Muscle layer of duodenum (tissue), 2 donors: ENCODE results near the gene TMEM44.
A peak's percentile ranks its signal among the peaks of the same experiment; 100 is the strongest.

Source experiments
- H3K27ac ChIP-seq: one replicate; pipeline ENCODE4 v1.7.0; 2013; ENCODE audit warnings: mild to moderate bottlenecking, low read length
- H3K27me3 ChIP-seq: one replicate; pipeline ENCODE4 v1.7.0; 2013; ENCODE audit warnings: low read depth, mild to moderate bottlenecking, control low read depth, low read length
- H3K36me3 ChIP-seq, 2 donors: one replicate each; pipeline ENCODE4 v1.7.0; 2013; ENCODE audit warnings: low read length in 2 of 2, control low read depth in 1 of 2, mild to moderate bottlenecking in 1 of 2; ENCODE audit not compliant: insufficient read depth in 2 of 2, control insufficient read depth in 1 of 2
- H3K4me1 ChIP-seq, 2 donors: one replicate each; pipeline ENCODE4 v1.7.0; 2013; ENCODE audit warnings: low read length in 2 of 2, mild to moderate bottlenecking in 2 of 2, control low read depth in 1 of 2, moderate library complexity in 1 of 2; ENCODE audit not compliant: insufficient read depth in 2 of 2, control insufficient read depth in 1 of 2
- H3K4me3 ChIP-seq, 2 donors: one replicate each; pipeline ENCODE4 v1.7.0; 2013; ENCODE audit warnings: low read length in 2 of 2, low read depth in 1 of 2, mild to moderate bottlenecking in 1 of 2
- H3K9me3 ChIP-seq, 2 donors: one replicate each; pipeline ENCODE4 v1.7.0; 2013; ENCODE audit warnings: low read length in 2 of 2, control low read depth in 1 of 2, mild to moderate bottlenecking in 1 of 2; ENCODE audit not compliant: control insufficient read depth in 1 of 2
- donor health status: healthy.

The TMEM44 gene

DNA sequence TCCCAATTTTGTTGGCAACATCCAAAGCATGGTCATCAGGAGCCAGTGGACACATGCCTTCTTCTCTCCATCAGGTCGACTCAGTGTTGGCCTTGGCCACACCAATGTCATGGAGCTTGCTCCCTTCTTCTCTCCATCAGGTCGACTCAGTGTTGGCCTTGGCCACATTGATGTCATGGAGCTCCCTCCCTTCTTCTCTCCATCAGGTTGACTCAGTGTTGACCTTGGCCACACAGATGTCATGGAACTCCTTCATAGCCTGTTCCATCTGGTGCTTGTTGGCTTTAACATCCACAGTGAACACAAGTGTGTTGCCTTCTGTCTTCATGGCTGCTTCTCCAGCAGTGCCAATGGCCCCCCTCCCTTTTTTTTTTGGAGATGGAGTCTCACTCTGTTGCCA, 70.2 kb downstream of the TMEM44 start:
- H3K9me3 ChIP-seq: no peaks in the 10 kb centered on the region
- no peaks in the 10 kb centered on the region for H3K36me3 ChIP-seq
- no peak overlapping the region for H3K27ac ChIP-seq
- H3K4me1 ChIP-seq: no peaks in the 10 kb centered on the region
- no peak overlapping the region for H3K4me3 ChIP-seq
- H3K27me3 ChIP-seq: no peaks in the 10 kb centered on the region

DNA sequence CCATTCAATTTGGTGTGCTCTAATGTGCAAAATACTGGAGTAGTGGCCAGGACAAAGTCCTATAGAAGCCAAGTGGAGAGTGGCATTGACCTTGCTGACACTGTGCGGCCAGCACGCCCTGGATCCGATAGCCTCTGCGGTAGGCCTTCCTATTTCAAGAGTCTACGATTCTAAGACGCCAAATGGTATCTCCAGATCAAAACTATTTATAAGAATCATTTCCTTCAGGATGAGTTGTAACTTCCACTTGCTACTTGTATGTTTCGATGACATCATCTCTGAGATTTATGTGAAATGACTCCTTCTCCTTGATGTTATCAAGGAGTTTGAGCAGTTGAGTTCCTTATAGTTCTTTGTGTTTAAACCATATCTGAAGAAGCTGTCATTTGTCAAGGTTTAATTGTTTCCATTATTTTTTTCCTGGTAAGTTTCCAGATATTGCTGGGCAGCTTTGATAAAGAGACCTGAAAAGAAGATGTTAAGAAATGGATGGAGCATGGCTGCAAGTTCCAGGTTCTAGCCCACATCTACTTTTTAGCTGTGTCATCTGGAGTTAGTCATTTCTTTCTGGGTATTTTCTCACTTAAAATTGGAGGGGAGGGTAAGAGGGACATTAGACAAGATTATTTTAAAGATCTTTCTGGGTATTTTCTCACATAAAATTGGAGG, 71.8 kb downstream of the TMEM44 start:
- Histone ChIP-seq H3K4me3 (no peak overlapping the region), H3K9me3 (no peaks in the 10 kb centered on the region), H3K27ac (no peak overlapping the region), H3K36me3 (no peaks in the 10 kb centered on the region), H3K27me3 (no peaks in the 10 kb centered on the region), H3K4me1 (no peaks in the 10 kb centered on the region)

DNA sequence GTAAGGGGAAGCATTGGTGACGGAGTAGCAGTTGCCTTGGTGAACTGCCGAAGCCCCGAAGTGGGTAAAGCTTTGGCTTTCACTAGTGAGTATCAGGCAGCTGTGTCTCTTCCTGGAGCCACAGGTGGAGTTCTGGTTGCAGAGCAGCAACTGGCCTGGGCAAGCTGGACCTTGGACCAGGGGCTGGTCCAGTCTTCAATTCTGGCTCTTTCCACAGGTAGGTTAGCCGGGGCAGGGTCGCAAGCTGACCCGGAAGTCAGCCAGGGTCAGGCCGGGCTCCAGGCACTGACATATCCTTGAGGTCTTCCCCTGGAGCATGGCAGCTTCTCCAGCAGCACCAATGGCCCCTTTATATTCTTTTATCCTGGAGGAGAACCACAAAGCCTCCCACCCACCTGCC, 73.2 kb downstream of the TMEM44 start:
- H3K27me3 ChIP-seq: no peaks in the 10 kb centered on the region
- H3K27ac ChIP-seq: no peak overlapping the region

DNA sequence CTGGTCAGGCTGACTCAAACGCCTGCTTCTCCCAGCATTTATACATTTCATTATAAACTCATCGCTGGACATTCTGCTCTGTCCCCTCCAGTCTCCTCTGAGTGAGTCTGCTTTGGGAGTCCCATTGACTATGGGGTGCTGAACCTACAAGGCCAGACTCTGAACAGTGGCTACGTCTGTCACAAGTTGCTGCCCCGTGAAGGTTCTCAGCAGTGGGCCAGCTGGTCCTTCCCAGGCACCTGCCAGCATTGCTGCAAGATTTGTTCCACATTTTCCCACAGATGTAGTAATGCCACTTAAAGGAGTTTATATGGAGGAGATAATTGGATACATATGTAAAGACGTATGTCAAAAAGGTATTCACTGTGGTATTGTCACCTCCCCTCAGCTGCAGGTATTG, 73.7 kb downstream of the TMEM44 start:
- H3K4me1 ChIP-seq: no peaks in the 10 kb centered on the region
- no peaks in the 10 kb centered on the region for H3K36me3 ChIP-seq
- no peak overlapping the region for H3K4me3 ChIP-seq
- no peaks in the 10 kb centered on the region for H3K27me3 ChIP-seq
- no peak overlapping the region for H3K27ac ChIP-seq
- no peaks in the 10 kb centered on the region for H3K9me3 ChIP-seq

More for the DNA sequence above, 73.2 kb downstream of the TMEM44 start:
- Histone ChIP-seq H3K36me3 (no peaks in the 10 kb centered on the region), H3K9me3 (no peaks in the 10 kb centered on the region), H3K4me3 (no peak overlapping the region), H3K4me1 (no peaks in the 10 kb centered on the region)

DNA sequence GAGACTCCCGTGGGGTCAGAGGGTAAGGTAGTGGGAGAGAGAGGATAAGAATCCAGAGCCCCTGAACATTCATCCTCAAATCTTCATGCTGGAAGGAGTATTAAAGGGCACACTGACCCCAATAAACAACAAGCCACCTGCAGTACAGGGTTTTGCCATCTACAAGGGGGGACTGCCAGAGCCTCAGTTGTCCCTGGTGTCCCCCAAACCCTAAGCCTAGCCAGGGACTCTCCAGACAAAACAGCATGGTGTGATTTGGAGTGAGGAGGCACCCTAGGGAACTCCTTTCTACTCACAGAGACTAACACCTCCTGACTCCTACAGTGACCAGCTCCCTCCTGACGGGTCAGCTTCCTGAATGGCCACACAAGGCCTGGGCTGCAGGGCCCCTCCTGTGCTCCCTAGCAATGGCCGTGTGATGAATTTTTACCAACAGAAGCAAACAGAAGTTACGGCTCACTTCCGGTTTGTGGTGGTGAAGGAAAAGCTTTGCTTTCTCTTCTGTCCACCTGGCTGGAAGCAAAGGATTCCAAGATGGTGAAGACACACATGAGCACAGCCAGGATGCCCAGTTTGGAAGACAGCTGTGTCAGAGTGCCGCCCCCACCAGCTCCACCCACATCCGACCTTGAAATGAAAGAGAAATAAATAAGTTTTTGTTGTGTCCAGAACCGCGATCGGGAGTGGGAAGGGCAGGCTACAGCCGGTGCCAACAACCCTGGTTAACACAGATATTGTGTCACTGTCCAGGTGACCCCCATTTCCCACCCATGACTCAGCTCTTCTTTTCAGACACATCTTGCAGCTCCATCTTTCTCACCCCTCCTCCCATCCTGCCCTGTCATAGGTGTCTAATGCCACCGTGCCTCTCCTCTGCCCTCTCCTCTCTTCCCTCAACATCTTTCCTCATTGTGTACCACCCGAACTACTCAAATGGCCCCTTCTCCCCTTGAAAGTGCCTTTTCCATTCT, 76.8 kb downstream of the TMEM44 start:
- Histone ChIP-seq H3K9me3 (no peaks in the 10 kb centered on the region), H3K27ac (no peak overlapping the region), H3K4me3 (peak overlapping the region in 1 of 2 donors; percentile 55), H3K36me3 (no peaks in the 10 kb centered on the region), H3K4me1 (no peaks in the 10 kb centered on the region), H3K27me3 (no peaks in the 10 kb centered on the region)

DNA sequence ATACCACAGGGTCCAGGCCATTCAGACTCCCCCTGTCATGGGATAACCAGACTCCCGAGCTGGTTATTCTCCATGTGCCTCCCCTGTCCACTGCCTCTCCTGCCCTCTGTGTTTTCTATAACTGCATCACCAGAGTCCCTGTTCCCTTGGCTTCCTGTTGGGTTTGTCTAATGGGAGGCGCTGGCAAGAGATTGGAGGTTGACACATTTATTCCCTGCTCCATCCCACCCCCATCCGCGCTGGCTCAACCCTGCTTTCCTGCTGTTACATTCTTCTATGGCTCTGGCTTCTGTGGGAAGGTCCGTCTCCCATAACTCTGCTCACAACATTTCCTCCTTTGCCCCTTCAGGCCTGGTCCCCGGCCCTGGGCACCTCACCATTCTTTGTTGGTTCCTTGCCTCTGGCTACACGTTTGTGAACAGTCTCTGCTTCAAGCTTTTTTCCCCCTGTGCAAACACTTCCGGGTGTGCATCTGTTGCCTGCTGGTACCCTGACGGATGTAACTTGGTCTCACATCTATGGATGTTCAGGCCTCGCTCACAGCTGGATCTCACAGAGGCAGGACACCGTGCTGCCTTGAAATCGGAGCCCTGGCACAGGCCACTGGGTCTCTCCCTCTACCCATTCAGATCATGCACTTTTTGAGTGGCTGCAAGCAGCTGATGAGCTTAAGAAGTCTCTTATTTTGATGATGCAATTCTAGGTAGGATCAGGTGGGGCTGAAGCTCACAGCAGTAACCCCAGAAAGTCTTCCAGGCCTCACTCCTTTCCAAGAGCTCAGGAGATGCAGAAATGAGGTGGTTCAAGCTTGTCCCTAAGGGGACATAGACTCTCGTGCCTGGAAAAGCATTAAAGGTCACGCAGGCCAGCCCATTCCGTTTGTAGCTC, 77.8 kb downstream of the TMEM44 start:
- H3K27ac ChIP-seq: no peak overlapping the region
- H3K4me1 ChIP-seq: no peaks in the 10 kb centered on the region
- H3K36me3 ChIP-seq: no peaks in the 10 kb centered on the region
- no peak overlapping the region for H3K4me3 ChIP-seq
- no peaks in the 10 kb centered on the region for H3K9me3 ChIP-seq
- no peaks in the 10 kb centered on the region for H3K27me3 ChIP-seq

DNA sequence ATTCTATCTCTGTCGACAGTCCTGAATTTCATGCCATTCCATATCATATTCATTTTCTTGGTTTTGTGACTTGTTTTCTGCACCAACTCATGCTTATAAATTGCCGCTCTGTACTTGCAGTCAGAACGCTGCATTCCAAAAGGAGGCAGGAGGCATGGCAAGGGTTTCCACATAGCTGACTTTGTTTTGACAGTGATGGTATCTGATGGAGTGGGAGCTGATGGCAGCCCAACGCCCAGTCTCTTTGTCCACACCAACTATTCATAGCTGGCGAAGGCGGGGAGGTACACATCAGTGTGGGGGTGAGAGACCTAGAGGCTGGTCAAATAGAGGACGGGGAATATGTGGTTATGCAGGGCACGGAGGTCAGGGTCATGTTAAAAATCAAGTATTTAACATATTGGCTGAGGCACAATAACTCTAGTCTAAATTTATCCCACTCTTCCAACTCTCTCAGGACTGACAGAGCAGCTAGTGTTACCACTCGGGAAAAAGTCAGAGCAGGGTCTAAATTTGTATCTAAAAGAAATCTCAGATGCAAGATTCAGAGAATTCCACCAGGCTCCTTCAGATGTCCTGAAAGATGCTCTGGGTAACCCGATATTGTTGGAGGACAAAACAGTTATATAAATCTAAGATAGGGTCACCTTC, 78.6 kb downstream of the TMEM44 start:
- Histone ChIP-seq H3K36me3 (no peaks in the 10 kb centered on the region), H3K27me3 (no peaks in the 10 kb centered on the region), H3K4me3 (no peak overlapping the region), H3K27ac (no peak overlapping the region), H3K4me1 (no peaks in the 10 kb centered on the region), H3K9me3 (no peaks in the 10 kb centered on the region)

DNA sequence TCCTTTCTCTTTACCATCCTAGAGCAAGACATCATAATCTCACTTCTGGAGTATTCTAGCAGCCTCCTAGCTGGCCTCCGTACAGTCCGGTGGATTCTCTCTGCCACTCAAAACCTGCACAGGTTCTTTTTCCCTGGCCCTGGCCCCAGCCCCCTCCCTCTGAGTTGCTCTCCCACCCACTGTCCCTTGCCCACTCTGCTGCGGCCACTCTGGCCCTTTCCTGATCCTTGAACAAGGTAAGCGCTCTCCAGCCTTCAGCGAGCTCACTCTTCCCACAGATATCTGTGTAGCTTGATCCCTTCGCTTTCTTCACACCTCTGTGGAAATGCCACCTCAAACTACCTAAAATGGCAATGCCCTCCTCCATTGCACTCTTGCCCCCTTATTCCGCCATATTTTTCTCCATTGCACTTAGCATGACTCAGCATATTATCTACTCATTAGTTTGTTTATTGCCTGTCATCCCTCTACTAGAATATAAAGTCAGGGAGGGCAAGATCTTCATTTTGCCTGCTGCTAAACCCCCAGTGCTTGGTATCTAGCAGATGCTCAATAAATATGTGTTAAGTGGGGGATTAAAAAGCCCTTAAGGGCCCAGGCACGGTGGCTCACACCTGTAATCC, 80.8 kb downstream of the TMEM44 start:
- Histone ChIP-seq H3K4me1 (no peaks in the 10 kb centered on the region), H3K27ac (no peak overlapping the region), H3K4me3 (no peak overlapping the region), H3K36me3 (no peaks in the 10 kb centered on the region), H3K9me3 (no peaks in the 10 kb centered on the region), H3K27me3 (no peaks in the 10 kb centered on the region)

DNA sequence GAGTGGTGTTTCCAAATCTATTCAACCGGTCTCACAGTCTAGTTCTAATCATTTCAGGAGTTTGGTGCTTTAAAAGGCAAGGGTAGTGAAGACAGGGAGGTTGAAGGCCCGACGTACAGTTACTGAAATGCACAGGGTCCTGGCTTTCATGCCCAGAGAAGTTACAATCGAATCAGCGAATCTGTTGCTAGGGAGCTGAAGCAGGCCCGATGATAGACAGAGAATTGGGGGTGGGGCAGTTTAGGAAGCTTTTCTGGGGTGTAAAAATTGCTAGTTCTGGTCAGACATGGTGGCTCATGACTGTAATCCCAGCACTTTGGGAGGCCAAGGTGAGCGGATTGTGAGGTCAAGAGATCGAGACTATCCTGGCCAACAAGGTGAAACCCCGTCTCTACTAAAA, 83.4 kb downstream of the TMEM44 start:
- Histone ChIP-seq H3K27ac (no peak overlapping the region), H3K36me3 (no peaks in the 10 kb centered on the region), H3K27me3 (no peaks in the 10 kb centered on the region), H3K4me1 (no peaks in the 10 kb centered on the region), H3K4me3 (no peak overlapping the region), H3K9me3 (no peaks in the 10 kb centered on the region)

DNA sequence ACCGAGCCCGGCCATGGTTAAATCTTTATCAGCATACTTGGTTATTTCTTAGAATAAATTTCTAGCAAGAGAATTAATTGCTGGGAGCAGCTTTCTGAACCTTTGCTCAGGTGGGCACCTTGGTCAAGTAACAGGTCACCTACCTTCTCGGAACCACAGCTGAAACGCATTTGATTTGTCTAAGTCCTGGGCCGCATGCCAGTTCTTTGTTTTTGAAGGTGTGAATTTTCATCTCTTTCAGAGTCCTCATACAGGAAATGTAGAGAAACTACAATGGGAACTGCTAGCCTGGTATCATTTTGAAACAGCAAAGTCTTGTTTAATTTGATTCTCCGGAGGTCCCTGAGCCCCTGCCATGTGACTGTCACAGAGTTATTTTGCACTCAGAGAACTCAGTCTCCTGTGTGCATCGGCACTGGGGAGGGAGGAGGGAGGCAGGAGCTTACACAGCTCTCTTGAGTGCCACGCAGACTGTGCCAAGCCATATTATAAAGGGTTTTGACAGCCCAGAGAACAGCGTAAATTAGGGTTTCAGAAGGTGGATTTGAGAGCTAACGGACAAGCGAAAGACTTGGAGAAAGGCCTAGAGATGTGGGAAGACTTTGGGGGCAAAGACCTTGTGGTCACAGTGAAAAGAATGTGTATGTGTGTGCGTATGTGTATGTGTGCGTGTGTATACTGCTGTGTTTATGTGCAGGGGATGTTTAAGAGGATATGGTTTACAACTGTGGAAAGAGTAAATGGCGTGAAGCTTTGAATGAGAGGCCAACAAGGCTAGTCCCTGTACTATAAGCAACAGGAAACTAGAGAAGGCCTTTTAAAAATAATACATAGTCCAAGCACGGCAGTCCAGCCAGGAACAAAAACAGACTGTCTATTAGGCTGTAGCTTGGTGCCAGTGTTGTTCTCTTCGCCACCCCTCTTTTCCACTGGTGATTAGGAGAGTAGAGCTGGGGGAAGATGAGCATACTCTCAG, 84.6 kb downstream of the TMEM44 start:
- H3K4me3 ChIP-seq: no peak overlapping the region
- no peaks in the 10 kb centered on the region for H3K27me3 ChIP-seq
- H3K27ac ChIP-seq: no peak overlapping the region
- H3K36me3 ChIP-seq: no peaks in the 10 kb centered on the region
- H3K9me3 ChIP-seq: no peaks in the 10 kb centered on the region
- H3K4me1 ChIP-seq: no peaks in the 10 kb centered on the region
